IMR-90 (cell line): ENCODE results near the gene LBH. TPM values are rescaled to one million over a fixed set of nuclear protein-coding genes. Genes with fewer than 3 reads are reported as not detected.

Source experiments
- CEBPB ChIP-seq: IDR thresholded peaks from 2 replicates; pipeline ENCODE4 v1.6.1; 2012; ENCODE audit warnings: low read depth, low read length, improper control_type of control experiment
- RCOR1 ChIP-seq: IDR thresholded peaks from 2 replicates; pipeline ENCODE4 v1.6.1; 2012; ENCODE audit warnings: mild to moderate bottlenecking, low read length, improper control_type of control experiment; ENCODE audit not compliant: insufficient replicate concordance
- polyA plus RNA-seq, 3 experiments: library from polyadenylated mRNA; depleted of rRNA; stranded (reverse); fragments of >200 nt; gene quantifications; 2 replicates each; pipeline ENCODE4 v1.2.3, GENCODE V29; 2012; ENCODE audit warnings: low replicate concordance in 1 of 3
- total RNA-seq: library from RNA; depleted of rRNA; stranded (reverse); fragments of >200 nt; gene quantifications from 2 replicates; pipeline ENCODE4 v1.2.3, GENCODE V29; 2012

The LBH gene
- total and polyA plus RNA-seq, 2 of the 4 experiments (the other 2 are of a cell fraction) = 158 to 202 TPM

DNA sequence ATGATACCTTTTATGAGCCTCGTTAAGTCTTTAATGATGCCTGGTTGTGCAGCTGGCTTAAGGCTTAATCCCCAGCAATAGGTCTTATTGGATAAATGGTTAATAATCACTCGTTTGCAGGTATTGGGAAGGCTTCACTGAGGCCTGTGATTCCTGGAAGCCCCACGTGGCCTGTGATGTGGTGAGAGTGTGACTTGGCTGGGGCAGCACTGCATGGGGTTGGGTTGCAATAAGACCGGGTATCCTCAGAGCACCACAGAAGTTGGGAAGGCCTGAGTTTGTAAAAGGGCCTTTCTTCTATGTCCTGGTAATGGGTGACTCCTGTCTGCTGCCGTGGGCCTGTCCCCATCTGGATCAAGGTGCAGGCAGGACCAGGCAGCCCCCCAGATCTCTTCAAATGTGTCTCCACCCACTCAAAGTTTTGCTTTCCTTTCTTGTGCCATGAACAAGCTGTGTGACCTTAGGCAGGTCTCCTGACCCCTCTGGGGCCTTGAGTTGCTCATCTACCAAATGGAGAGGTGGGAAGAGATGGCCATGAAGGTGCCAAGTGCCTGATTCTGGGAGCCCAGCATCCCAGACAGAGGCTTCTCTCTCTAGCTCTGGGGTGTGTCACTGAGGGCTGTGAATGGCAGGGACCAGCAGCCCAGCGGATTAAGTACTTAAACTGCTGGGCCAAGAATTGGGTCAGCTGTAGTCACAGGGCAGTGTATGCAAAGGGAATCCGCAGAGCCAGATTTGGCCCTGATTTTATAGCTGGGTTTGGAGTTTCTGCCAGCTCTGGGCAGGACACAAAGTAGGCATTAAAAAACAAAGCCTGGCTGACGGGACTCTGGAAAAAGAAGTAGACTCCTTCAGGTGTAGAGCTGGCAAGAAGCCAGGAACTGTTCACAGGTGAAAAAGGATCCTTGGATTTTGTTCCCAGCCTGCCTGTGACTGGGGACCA, 24.4 kb downstream of the LBH start (continued):
- TF ChIP-seq RCOR1 (no peak), CEBPB (no peak)
